HUES6 (cell line): ENCODE measurements around the gene GTF2A1.
"Not testable (repeated sequence)": the region's sequence is repeated elsewhere in the genome, so short reads cannot be mapped to it uniquely, and the experiment has no call there.

ENCODE experiments used
- H3K27ac ChIP-seq: 2 replicates; pipeline ENCODE4 v1.7.0; 2013; ENCODE audit warnings: low read depth, mild to moderate bottlenecking, low read length, inconsistent platforms
- H3K27me3 ChIP-seq: 2 replicates; pipeline ENCODE4 v1.6.1; 2013; ENCODE audit warnings: low read length; ENCODE audit not compliant: control insufficient read depth, insufficient read depth
- H3K36me3 ChIP-seq: 2 replicates; pipeline ENCODE4 v1.6.1; 2013; ENCODE audit warnings: low read length; ENCODE audit not compliant: control insufficient read depth, insufficient read depth
- H3K4me1 ChIP-seq: 2 replicates; pipeline ENCODE4 v1.6.1; 2013; ENCODE audit warnings: low read length; ENCODE audit not compliant: control insufficient read depth, insufficient read depth
- H3K4me3 ChIP-seq: 2 replicates; pipeline ENCODE4 v1.5.1; 2013; ENCODE audit warnings: low read depth, low read length
- H3K9ac ChIP-seq: one replicate; pipeline ENCODE4 v1.6.1; 2013; ENCODE audit warnings: mild to moderate bottlenecking, low read length
- H3K9me3 ChIP-seq: 2 replicates; pipeline ENCODE4 v1.6.1; 2013; ENCODE audit warnings: low read depth, low read length; ENCODE audit not compliant: control insufficient read depth, insufficient read depth

GTF2A1 gene

DNA sequence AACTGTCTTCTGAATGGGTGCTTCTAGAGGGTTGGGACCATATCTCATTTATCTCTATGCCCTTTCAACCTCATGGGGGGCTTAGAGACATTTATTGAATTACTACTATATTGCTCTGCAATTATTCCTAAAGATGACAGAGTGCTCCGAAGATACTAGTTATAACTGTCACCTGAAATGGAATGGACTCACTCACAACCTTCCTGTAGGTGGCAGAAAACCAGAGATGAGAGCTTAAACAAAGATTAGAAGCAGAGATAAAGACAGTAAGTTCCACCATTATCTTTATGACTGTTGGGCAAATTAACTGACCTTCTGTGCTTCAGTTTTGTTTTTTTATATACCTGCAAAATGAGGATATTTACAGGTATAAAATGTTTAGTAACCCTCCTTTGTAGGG is 31.5 kb upstream of the GTF2A1 start:
- H3K9me3 ChIP-seq, result no peaks in the 10 kb centered on the region
- no peak overlapping the region for H3K27ac ChIP-seq
- H3K27me3 ChIP-seq, result no peaks in the 10 kb centered on the region
- H3K36me3 ChIP-seq, result no peaks in the 10 kb centered on the region
- no peak overlapping the region for H3K4me3 ChIP-seq
- H3K9ac ChIP-seq, result no peak overlapping the region
- no peaks in the 10 kb centered on the region for H3K4me1 ChIP-seq

DNA sequence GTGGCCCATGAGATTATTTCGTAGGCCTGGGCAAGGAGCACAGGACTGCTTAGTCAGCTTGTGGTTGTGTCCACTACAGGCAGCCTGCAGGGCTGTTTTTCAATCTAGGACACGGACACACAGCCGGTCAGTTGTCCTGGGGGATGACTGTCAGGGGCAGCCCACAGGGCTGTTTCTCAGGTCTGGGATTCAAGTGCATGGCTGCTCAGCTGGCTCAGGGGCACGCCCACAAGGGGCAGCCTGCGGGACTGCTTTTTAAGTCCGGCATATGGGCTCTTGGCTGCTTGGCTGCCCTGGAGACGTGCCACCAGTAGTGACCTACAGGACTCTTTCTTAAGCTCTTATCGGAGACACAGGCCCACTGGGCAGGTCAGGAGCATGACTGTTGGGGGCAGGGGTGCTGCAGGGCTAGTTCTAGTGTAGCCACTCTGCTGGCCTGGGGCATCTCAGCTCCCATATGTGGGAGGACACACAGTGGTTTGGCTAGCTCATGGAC is 26.6 kb upstream of the GTF2A1 start:
- no peaks in the 10 kb centered on the region for H3K27me3 ChIP-seq
- H3K27ac ChIP-seq, result no peak overlapping the region
- H3K4me3 ChIP-seq, result no peak overlapping the region
- no peak overlapping the region for H3K9ac ChIP-seq
- no peaks in the 10 kb centered on the region for H3K36me3 ChIP-seq
- H3K4me1 ChIP-seq, result no peaks in the 10 kb centered on the region
- peaks cover 16% of the 10 kb centered on the region for H3K9me3 ChIP-seq

DNA sequence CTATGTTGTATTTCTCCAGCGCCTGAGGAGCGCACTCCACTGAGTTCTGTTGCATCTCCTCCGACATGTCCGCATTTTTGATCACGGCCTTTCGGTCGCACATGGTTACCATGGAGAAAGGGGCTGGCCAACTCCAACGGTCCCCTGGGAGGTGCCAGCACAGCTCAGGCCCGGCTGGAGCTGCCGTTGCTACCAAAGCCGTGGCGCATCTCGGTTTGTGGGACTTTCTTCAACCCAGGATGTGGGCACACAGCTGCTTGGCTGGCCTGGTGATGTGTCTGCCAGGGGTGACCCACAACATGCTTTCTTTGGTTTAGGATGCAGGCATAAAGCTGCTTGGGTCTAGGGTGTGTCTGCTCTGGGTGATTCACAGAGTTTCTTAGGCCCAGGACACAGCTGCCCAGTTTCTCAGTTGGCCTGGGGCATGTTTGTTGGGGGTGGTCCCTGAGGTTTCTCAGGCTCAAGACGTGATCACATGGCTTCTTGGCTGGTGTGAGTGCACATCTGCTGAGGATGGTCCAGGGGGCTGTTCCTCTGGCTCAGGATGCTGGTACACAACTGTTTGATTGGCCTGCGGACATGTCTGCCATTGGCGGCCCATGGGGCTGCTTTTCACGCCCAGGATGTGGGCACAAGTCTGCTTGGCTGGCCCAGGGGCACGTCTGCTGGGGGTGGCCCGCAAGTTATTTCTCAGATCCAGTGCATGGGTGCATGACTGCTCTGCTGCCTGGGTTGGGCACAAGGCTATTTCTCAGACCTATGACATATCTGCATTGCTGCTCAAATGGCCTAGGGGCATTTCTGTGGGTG is 25.9 kb upstream of the GTF2A1 start:
- Histone ChIP-seq H3K4me1 (no peaks in the 10 kb centered on the region), H3K27ac (no peak overlapping the region), H3K9ac (no peak overlapping the region), H3K27me3 (no peaks in the 10 kb centered on the region), H3K4me3 (no peak overlapping the region), H3K36me3 (no peaks in the 10 kb centered on the region), H3K9me3 (peaks cover 16% of the 10 kb centered on the region)

DNA sequence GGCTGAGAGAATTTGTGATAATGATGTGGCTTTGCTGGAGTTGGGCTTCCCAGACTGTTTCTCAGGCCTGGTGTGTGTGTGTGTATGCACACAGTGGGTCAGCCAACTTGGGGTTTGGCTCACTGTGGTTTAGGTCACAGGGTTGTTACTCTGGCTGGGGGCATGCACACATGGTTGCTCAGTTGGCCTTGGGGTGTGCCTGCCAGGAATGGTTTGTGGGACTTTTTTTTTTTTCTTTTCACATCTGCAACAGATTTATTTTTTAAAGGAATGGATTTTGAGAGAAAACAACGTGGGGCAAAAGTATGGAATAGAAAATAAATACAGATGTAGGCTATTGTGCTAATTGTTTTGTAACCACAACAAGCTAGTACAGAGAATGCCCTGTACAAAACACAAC is 25.0 kb upstream of the GTF2A1 start:
- H3K27ac ChIP-seq, result no peak overlapping the region

DNA sequence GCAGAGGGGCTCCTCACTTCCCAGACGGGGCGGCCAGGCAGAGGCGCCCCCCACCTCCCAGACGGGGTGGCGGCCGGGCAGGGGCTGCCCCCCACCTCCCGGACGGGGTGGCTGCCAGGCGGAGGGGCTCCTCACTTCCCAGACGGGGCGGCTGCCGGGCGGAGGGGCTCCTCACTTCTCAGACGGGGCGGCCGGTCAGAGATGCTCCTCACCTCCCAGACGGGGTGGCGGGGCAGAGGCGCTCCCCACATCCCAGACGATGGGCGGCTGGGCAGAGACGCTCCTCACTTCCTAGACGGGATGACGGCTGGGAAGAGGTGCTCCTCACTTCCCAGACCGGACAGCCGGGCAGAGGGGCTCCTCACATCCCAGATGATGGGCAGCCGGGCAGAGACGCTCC is 23.7 kb upstream of the GTF2A1 start:
- H3K4me3 ChIP-seq, H3K27ac ChIP-seq, H3K27me3 ChIP-seq, H3K4me1 ChIP-seq, H3K36me3 ChIP-seq, H3K9ac ChIP-seq: not testable (repeated sequence)
- peaks cover 16% of the 10 kb centered on the region for H3K9me3 ChIP-seq

More for the DNA sequence above, 25.0 kb upstream of the GTF2A1 start:
- Histone ChIP-seq H3K9me3 (peaks cover 16% of the 10 kb centered on the region), H3K4me1 (no peaks in the 10 kb centered on the region), H3K4me3 (no peak overlapping the region), H3K9ac (no peak overlapping the region), H3K36me3 (no peaks in the 10 kb centered on the region), H3K27me3 (no peaks in the 10 kb centered on the region)

DNA sequence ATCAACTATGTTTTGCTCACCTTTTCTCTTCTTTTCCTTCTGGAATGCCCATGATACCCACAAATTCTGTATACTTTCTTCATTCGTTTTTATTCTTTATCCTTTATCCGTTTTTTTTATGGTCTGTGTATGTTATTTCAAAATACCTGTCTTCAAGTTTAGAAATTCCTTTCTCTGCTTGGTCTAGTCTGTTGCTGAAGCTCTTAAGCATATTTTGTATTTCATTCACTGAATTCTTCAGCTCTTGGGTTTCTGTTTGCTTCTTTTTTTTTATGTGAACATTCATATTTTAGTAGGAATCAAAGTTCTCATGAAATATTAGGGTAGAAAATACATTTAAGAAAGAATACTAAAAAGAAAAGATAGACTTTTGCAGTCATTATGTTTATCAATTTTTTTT is 22.7 kb upstream of the GTF2A1 start:
- H3K27ac ChIP-seq, result no peak overlapping the region
- no peaks in the 10 kb centered on the region for H3K27me3 ChIP-seq
- no peak overlapping the region for H3K4me3 ChIP-seq
- peaks cover 16% of the 10 kb centered on the region for H3K9me3 ChIP-seq
- no peaks in the 10 kb centered on the region for H3K36me3 ChIP-seq
- no peaks in the 10 kb centered on the region for H3K4me1 ChIP-seq
- H3K9ac ChIP-seq, result no peak overlapping the region

DNA sequence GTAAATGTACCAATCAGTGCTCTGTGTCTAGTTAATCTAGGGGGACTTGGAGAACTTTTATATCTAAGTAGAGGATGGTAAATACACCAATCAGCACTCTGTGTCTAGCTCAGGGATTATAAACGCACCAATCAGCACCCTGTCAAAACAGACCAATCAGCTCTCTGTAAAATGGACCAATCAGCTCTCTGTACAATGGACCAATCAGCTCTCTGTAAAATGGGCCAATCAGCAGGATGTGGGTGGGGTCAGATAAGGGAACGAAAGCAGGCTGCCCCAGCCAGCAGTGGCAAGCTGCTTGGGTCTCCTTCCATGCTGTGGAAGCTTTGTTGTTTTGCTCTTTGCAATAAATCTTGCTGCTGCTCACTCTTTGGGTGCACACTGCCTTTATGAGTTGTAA is 16.1 kb upstream of the GTF2A1 start:
- not testable (repeated sequence) for H3K27ac ChIP-seq, H3K9me3 ChIP-seq, H3K4me3 ChIP-seq, H3K36me3 ChIP-seq, H3K27me3 ChIP-seq, H3K9ac ChIP-seq, H3K4me1 ChIP-seq

DNA sequence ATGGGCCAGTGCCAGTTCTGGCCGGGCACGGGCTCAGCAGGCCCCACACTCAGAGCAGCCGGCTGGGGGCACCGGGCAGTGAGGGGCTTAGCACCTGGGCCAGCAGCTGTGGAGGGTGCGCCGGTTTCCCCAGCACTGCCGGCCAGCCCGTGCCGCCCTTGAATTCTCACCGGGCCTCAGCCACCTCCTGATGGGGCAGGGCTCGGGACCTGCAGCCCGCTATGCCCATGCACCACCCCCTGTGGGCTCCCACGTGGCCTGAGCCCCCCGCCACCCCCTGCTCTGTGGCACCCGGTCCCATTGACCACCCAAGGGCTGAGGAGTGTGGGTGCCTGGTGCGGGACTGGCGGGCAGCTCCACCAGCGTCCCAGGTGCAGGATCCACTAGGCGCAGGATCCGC is 15.4 kb upstream of the GTF2A1 start:
- Histone ChIP-seq H3K4me1 (no peaks in the 10 kb centered on the region), H3K27ac (no peak overlapping the region), H3K9ac (no peak overlapping the region), H3K9me3 (no peaks in the 10 kb centered on the region), H3K27me3 (no peaks in the 10 kb centered on the region), H3K36me3 (no peaks in the 10 kb centered on the region), H3K4me3 (no peak overlapping the region)

DNA sequence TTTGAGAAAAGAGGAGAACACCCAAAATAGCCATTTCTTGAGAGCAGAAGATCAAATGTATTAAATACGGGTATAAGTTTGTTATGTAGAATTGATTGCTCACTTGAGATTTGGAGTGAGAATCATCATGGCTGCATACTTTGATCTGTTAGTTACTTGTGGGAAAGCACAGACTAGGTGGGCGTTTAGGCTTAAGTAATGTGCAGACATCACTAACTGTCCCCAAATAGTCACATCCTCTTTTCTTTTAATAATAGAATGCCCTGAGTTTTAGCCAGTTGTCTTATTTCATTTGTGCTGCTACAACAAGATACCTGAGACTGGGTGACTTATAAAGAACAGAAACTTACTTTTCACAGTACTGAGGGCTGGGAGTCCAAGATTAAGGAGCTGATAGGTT is 14.3 kb upstream of the GTF2A1 start:
- no peak overlapping the region for H3K4me3 ChIP-seq
- H3K9me3 ChIP-seq, result peaks cover 6% of the 10 kb centered on the region
- H3K36me3 ChIP-seq, result no peaks in the 10 kb centered on the region
- no peak overlapping the region for H3K9ac ChIP-seq
- H3K27me3 ChIP-seq, result no peaks in the 10 kb centered on the region
- H3K27ac ChIP-seq, result no peak overlapping the region
- no peaks in the 10 kb centered on the region for H3K4me1 ChIP-seq

DNA sequence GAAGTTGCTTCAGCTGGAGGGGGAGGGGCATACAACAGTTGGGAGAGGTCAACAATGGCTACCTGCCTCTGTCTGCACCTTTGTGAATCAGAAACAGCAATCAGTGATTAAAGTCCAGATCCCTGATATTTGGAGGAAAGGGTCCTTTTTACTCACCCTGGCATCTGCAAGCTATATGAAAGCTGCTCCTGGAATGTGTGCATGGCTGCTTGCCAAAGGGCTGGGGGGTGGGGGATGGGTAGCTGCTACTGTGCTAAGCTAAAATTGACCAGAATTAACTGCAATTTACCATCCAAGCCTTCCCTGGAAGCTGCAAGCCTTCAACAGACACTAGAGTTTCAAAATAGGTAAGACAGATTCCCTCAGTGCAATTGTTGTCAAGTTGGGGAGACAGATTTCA is 13.5 kb upstream of the GTF2A1 start:
- no peaks in the 10 kb centered on the region for H3K27me3 ChIP-seq
- H3K9me3 ChIP-seq, result peaks cover 6% of the 10 kb centered on the region
- H3K36me3 ChIP-seq, result no peaks in the 10 kb centered on the region
- H3K4me3 ChIP-seq, result no peak overlapping the region
- no peaks in the 10 kb centered on the region for H3K4me1 ChIP-seq
- H3K27ac ChIP-seq, result no peak overlapping the region
- no peak overlapping the region for H3K9ac ChIP-seq

DNA sequence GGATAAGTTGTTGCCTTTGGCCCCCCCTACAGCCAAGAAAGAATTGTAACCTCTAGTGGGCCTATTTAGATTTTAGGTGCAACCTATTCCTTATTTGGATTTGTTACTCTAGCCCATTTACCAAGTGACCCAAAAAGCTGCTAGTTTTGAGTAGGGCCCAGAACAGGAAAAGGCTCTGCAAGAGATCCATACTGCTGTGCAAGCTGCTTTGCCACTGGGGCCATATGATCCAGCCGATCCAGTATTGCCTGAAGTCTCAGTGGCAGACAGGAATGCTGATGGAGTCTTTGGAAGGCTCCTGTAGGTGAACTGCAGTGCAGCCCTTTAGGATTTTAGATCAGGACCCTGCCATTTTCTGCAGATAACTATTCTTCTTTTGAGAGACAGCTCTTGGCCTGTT is 12.9 kb upstream of the GTF2A1 start:
- H3K9ac ChIP-seq, result no peak overlapping the region
- H3K9me3 ChIP-seq, result peaks cover 6% of the 10 kb centered on the region
- H3K4me1 ChIP-seq, result no peaks in the 10 kb centered on the region
- H3K4me3 ChIP-seq, result no peak overlapping the region
- H3K36me3 ChIP-seq, result no peaks in the 10 kb centered on the region
- no peak overlapping the region for H3K27ac ChIP-seq
- H3K27me3 ChIP-seq, result no peaks in the 10 kb centered on the region
